ENCODE results near the gene CD9. TPM values are rescaled to one million over a fixed set of nuclear protein-coding genes. Genes with fewer than 3 reads are reported as not detected.

Gene CD9
- total RNA-seq, 2 donors from 2014 or later = 0.76 to 1.6 TPM

GRCh38 chr12:6273541-6274230 lies 73.5 kb downstream of the CD9 start:
- peak overlapping the region; percentile 41 for H3K4me3 Mint-ChIP-seq
- peaks cover 18% of the 10 kb centered on the region for H3K27me3 Mint-ChIP-seq
- peaks cover 4% of the 10 kb centered on the region for H3K4me1 Mint-ChIP-seq
- peak overlapping the region; percentile 30 for H3K27ac Mint-ChIP-seq
- no peaks in the 10 kb centered on the region for H3K36me3 Mint-ChIP-seq (ENCODE audit: low read depth)
- no peak for ATAC-seq (replicated peaks)
- H3K9me3 Mint-ChIP-seq = no peaks in the 10 kb centered on the region

- no peaks in the 10 kb centered on the region for H3K9me3 Mint-ChIP-seq
These were observed 74.3 kb downstream of the CD9 start for GRCh38 chr12:6274231-6275221.

GRCh38 chr12:6275928-6276887 lies 76.0 kb downstream of the CD9 start:
- no peak overlapping the region for H3K4me3 Mint-ChIP-seq
- H3K9me3 Mint-ChIP-seq = no peaks in the 10 kb centered on the region
- H3K4me1 Mint-ChIP-seq = peaks cover 4% of the 10 kb centered on the region
- H3K36me3 Mint-ChIP-seq (ENCODE audit: low read depth) = no peaks in the 10 kb centered on the region
- peaks cover 32% of the 10 kb centered on the region for H3K27me3 Mint-ChIP-seq
- ATAC-seq (replicated peaks) = no peak
- no peak overlapping the region for H3K27ac Mint-ChIP-seq

More at GRCh38 chr12:6274231-6275221, 74.3 kb downstream of the CD9 start:
- Mint-ChIP-seq H3K36me3 (ENCODE audit: low read depth) (no peaks in the 10 kb centered on the region), H3K4me3 (no peak overlapping the region), H3K27me3 (peaks cover 18% of the 10 kb centered on the region), H3K4me1 (peaks cover 4% of the 10 kb centered on the region), H3K27ac (no peak overlapping the region)
- no peak for ATAC-seq (replicated peaks)

GRCh38 chr12:6276956-6277620 lies 76.9 kb downstream of the CD9 start:
- H3K27me3 Mint-ChIP-seq = peaks cover 36% of the 10 kb centered on the region

GRCh38 chr12:6277982-6278438 lies 77.8 kb downstream of the CD9 start:
- H3K36me3 Mint-ChIP-seq (ENCODE audit: low read depth) = no peaks in the 10 kb centered on the region
- H3K9me3 Mint-ChIP-seq = no peaks in the 10 kb centered on the region
- peaks cover 38% of the 10 kb centered on the region for H3K27me3 Mint-ChIP-seq
- peaks cover 4% of the 10 kb centered on the region for H3K4me1 Mint-ChIP-seq
- peak overlapping the region; percentile 89 for H3K27ac Mint-ChIP-seq
- H3K4me3 Mint-ChIP-seq = peak overlapping the region; percentile 85
- peak; percentile 67 for ATAC-seq (replicated peaks)

More at GRCh38 chr12:6276956-6277620, 76.9 kb downstream of the CD9 start:
- ATAC-seq (replicated peaks) = no peak
- H3K4me1 Mint-ChIP-seq = peaks cover 4% of the 10 kb centered on the region
- no peaks in the 10 kb centered on the region for H3K9me3 Mint-ChIP-seq
- no peak overlapping the region for H3K27ac Mint-ChIP-seq
- H3K36me3 Mint-ChIP-seq (ENCODE audit: low read depth) = no peaks in the 10 kb centered on the region
- H3K4me3 Mint-ChIP-seq = no peak overlapping the region

GRCh38 chr12:6278439-6279255 lies 78.4 kb downstream of the CD9 start:
- peak; percentile 91 for ATAC-seq (replicated peaks)
- H3K36me3 Mint-ChIP-seq (ENCODE audit: low read depth) = no peaks in the 10 kb centered on the region
- peaks cover 4% of the 10 kb centered on the region for H3K4me1 Mint-ChIP-seq
- peaks cover 36% of the 10 kb centered on the region for H3K27me3 Mint-ChIP-seq
- H3K27ac Mint-ChIP-seq = peak overlapping the region; percentile 89
- H3K4me3 Mint-ChIP-seq = peak overlapping the region; percentile 85
- H3K9me3 Mint-ChIP-seq = no peaks in the 10 kb centered on the region

GRCh38 chr12:6279256-6279628 lies 79.0 kb downstream of the CD9 start:
- Mint-ChIP-seq H3K4me1 (peaks cover 4% of the 10 kb centered on the region), H3K4me3 (peak overlapping the region; percentile 42), H3K9me3 (no peaks in the 10 kb centered on the region), H3K27me3 (peaks cover 32% of the 10 kb centered on the region), H3K36me3 (ENCODE audit: low read depth) (no peaks in the 10 kb centered on the region), H3K27ac (no peak overlapping the region)
- ATAC-seq (replicated peaks) = no peak

- Mint-ChIP-seq H3K36me3 (ENCODE audit: low read depth) (no peaks in the 10 kb centered on the region), H3K27me3 (peaks cover 32% of the 10 kb centered on the region), H3K9me3 (no peaks in the 10 kb centered on the region), H3K27ac (no peak overlapping the region), H3K4me3 (peak overlapping the region; percentile 42), H3K4me1 (peaks cover 4% of the 10 kb centered on the region)
- no peak for ATAC-seq (replicated peaks)
These were observed 79.4 kb downstream of the CD9 start for GRCh38 chr12:6279631-6280030.

GRCh38 chr12:6280053-6280469 lies 79.9 kb downstream of the CD9 start:
- no peak for ATAC-seq (replicated peaks)
- Mint-ChIP-seq H3K4me3 (no peak overlapping the region), H3K9me3 (no peaks in the 10 kb centered on the region), H3K36me3 (ENCODE audit: low read depth) (no peaks in the 10 kb centered on the region), H3K27me3 (peaks cover 27% of the 10 kb centered on the region), H3K27ac (no peak overlapping the region), H3K4me1 (peaks cover 4% of the 10 kb centered on the region)

GRCh38 chr12:6280672-6281071 lies 80.5 kb downstream of the CD9 start:
- Mint-ChIP-seq H3K9me3 (no peaks in the 10 kb centered on the region), H3K4me3 (no peak overlapping the region), H3K27me3 (peaks cover 23% of the 10 kb centered on the region), H3K4me1 (peaks cover 4% of the 10 kb centered on the region), H3K36me3 (ENCODE audit: low read depth) (no peaks in the 10 kb centered on the region), H3K27ac (no peak overlapping the region)
- no peak for ATAC-seq (replicated peaks)

- Mint-ChIP-seq H3K36me3 (ENCODE audit: low read depth) (no peaks in the 10 kb centered on the region), H3K4me1 (peaks cover 4% of the 10 kb centered on the region)
- ATAC-seq (replicated peaks) = no peak
These were observed 81.0 kb downstream of the CD9 start for GRCh38 chr12:6281081-6281809.

GRCh38 chr12:6282453-6282840 lies 82.2 kb downstream of the CD9 start:
- Mint-ChIP-seq H3K4me3 (no peak overlapping the region), H3K36me3 (ENCODE audit: low read depth) (no peaks in the 10 kb centered on the region), H3K9me3 (no peaks in the 10 kb centered on the region), H3K27me3 (peaks cover 20% of the 10 kb centered on the region), H3K27ac (no peak overlapping the region), H3K4me1 (peaks cover 4% of the 10 kb centered on the region)
- no peak for ATAC-seq (replicated peaks)

More at GRCh38 chr12:6281081-6281809, 81.0 kb downstream of the CD9 start:
- Mint-ChIP-seq H3K4me3 (no peak overlapping the region), H3K9me3 (no peaks in the 10 kb centered on the region), H3K27ac (no peak overlapping the region), H3K27me3 (peaks cover 20% of the 10 kb centered on the region)

Data from activated T-helper 17 cell treated with anti-CD3 and anti-CD28 coated beads, Interleukin-2, amount 50 U/mL, for 72 hours (primary cell).